GM23248 (cell line): ENCODE measurements around the gene ELSPBP1.

Source experiments
- EZH2 ChIP-seq: fragments of 200-600 bp; sonication (generic); IDR thresholded peaks from 2 replicates; pipeline ENCODE4 v1.6.1; 2018; ENCODE audit warnings: antibody characterized with exemption, mild to moderate bottlenecking; ENCODE audit not compliant: insufficient read depth, poor library complexity, severe bottlenecking
- EZH2phosphoT487 ChIP-seq: fragments of 200-600 bp; sonication (generic); IDR thresholded peaks from 2 replicates; pipeline ENCODE4 v1.6.1; 2018; ENCODE audit warnings: antibody characterized with exemption, moderate library complexity, mild to moderate bottlenecking, low read depth; ENCODE audit not compliant: insufficient read depth

DNA sequence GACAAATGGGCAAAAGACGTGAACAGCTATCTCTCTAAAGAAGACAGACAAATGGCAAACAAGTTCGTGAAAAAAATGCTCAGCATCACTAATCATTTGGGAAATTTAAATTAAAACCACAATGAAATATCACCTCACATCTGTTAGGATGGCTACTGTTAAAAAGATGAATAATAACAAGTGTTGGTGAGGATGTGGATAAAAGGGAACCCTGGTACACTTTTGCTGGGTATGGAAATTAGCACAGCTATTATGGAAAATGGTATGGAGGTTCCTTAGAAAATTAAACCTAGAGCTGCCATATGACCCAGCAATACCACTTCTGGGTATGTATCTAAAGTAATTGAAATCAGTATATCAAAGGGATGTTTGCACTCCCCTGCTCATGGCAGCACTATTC lies 42.3 kb downstream of the ELSPBP1 start:
- TF ChIP-seq EZH2, result no peak
- TF ChIP-seq EZH2phosphoT487, result no peak
